HG03066 (cell line): ENCODE data around the gene KCNIP2.
A peak's percentile ranks its signal among the peaks of the same experiment; 100 is the strongest.
"Not testable (repeated sequence)": the region's sequence is repeated elsewhere in the genome, so short reads cannot be mapped to it uniquely, and the experiment has no call there.

Experiments used
- ATAC-seq: cut with Tn5 transposase; IDR thresholded peaks from one replicate; pipeline ENCODE4 v1.9.1; 2021; ENCODE audit warnings: low read depth; ENCODE audit not compliant: unreplicated experiment

KCNIP2 gene

GRCh38 chr10:101829561-101830315 lies 13.9 kb downstream of the KCNIP2 start:
- peak; percentile 11 for ATAC-seq

- no peak for ATAC-seq
These were observed 14.6 kb downstream of the KCNIP2 start for GRCh38 chr10:101828766-101829551.

GRCh38 chr10:101827919-101828600 lies 15.5 kb downstream of the KCNIP2 start:
- no peak for ATAC-seq

GRCh38 chr10:101826852-101827434 lies 16.7 kb downstream of the KCNIP2 start:
- ATAC-seq, result no peak

- no peak for ATAC-seq
These were observed 18.9 kb downstream of the KCNIP2 start for GRCh38 chr10:101824736-101825135.

GRCh38 chr10:101818872-101819633 lies 24.5 kb downstream of the KCNIP2 start:
- peak; percentile 22 for ATAC-seq

GRCh38 chr10:101818119-101818871 lies 25.3 kb downstream of the KCNIP2 start, which contains the start of gene OGA:
Gene OGA, minus strand, starts transcription at chr10:101818444. Its CDS starts 422 bp downstream, at chr10:101818022.
- ATAC-seq, result peak; percentile 87

- peak; percentile 7 for ATAC-seq
These were observed 26.1 kb downstream of the KCNIP2 start for GRCh38 chr10:101817337-101818118.

GRCh38 chr10:101816913-101817336 lies 26.7 kb downstream of the KCNIP2 start:
- ATAC-seq, result no peak

- no peak for ATAC-seq
These were observed 27.2 kb downstream of the KCNIP2 start for GRCh38 chr10:101816376-101816775.

- no peak for ATAC-seq
These were observed 29.0 kb downstream of the KCNIP2 start for GRCh38 chr10:101814466-101815071.

GRCh38 chr10:101812606-101813005 lies 31.0 kb downstream of the KCNIP2 start:
- no peak for ATAC-seq

GRCh38 chr10:101807158-101807557 lies 36.4 kb downstream of the KCNIP2 start:
- no peak for ATAC-seq

GRCh38 chr10:101803511-101803910 lies 40.1 kb downstream of the KCNIP2 start:
- ATAC-seq, result no peak

- no peak for ATAC-seq
These were observed 46.1 kb downstream of the KCNIP2 start for GRCh38 chr10:101797403-101798059.

- ATAC-seq, result no peak
These were observed 50.1 kb downstream of the KCNIP2 start for GRCh38 chr10:101793526-101793925.

- ATAC-seq, result no peak
These were observed 53.9 kb downstream of the KCNIP2 start for GRCh38 chr10:101789686-101790085.

- not testable (repeated sequence) for ATAC-seq
These were observed 54.4 kb downstream of the KCNIP2 start for GRCh38 chr10:101789231-101789630.
